Keratinocyte (primary cell): ENCODE measurements around the gene TEX48. TPM values are rescaled to one million over a fixed set of nuclear protein-coding genes. Genes with fewer than 3 reads are reported as not detected.

Source experiments
- DNase-seq: peaks from one replicate; pipeline ENCODE4 v3.0.0-alpha.2; 2011; ENCODE audit warnings: low read depth, missing footprints, low spot score
- FAIRE-seq: peaks from 2 replicates; lab custom pipeline; 2011; peaks lifted over from hg19 to GRCh38; lab: Jason Lieb, UNC
- H2AFZ ChIP-seq: 2 replicates; pipeline ENCODE4 v1.6.0; 2012; ENCODE audit warnings: low read length, control low read depth, inconsistent platforms; ENCODE audit not compliant: control insufficient read depth
- H3K27ac ChIP-seq: 2 replicates; pipeline ENCODE4 v1.5.1; 2011; ENCODE audit warnings: low read length; ENCODE audit not compliant: control insufficient read depth, insufficient read depth
- H3K27me3 ChIP-seq: 3 replicates; pipeline ENCODE4 v1.6.0; 2011; ENCODE audit warnings: low read length; ENCODE audit not compliant: control insufficient read depth, insufficient read depth; ENCODE audit errors: extremely low read depth
- H3K36me3 ChIP-seq, 2 experiments: 2 replicates in 1 of 2; 3 replicates in 1 of 2; pipeline ENCODE4 v1.5.1; 2011; ENCODE audit warnings: low read length in 2 of 2, mild to moderate bottlenecking in 1 of 2; ENCODE audit not compliant: control insufficient read depth in 2 of 2, insufficient read depth in 2 of 2; ENCODE audit errors: extremely low read depth in 1 of 2
- H3K4me1 ChIP-seq: 3 replicates; pipeline ENCODE4 v1.5.1; 2011; ENCODE audit warnings: low read length; ENCODE audit not compliant: control insufficient read depth, insufficient read depth; ENCODE audit errors: extremely low read depth
- H3K4me2 ChIP-seq: 3 replicates; pipeline ENCODE4 v1.6.0; 2011; ENCODE audit warnings: low read depth, low read length; ENCODE audit not compliant: control insufficient read depth, insufficient read depth; ENCODE audit errors: extremely low read depth
- H3K4me3 ChIP-seq, 3 experiments: fragments of 200-600 bp in 1 of 3; sonication (generic) in 1 of 3; 2 replicates in 2 of 3; 3 replicates in 1 of 3; pipeline ENCODE4 v1.5.1; 2011 to 2016; ENCODE audit warnings: low read length in 3 of 3, mild to moderate bottlenecking in 3 of 3, control low read depth in 2 of 3, inconsistent platforms in 1 of 3, low read depth in 1 of 3, mixed read lengths in 1 of 3, mixed run types in 1 of 3, moderate library complexity in 1 of 3; ENCODE audit not compliant: control insufficient read depth in 2 of 3, insufficient read depth in 2 of 3; ENCODE audit errors: extremely low read depth in 1 of 3
- H3K79me2 ChIP-seq: 2 replicates; pipeline ENCODE4 v1.6.0; 2012; ENCODE audit warnings: low read length; ENCODE audit not compliant: control insufficient read depth, insufficient read depth
- H3K9ac ChIP-seq: 3 replicates; pipeline ENCODE4 v1.6.0; 2011; ENCODE audit warnings: low read length; ENCODE audit not compliant: control insufficient read depth, insufficient read depth; ENCODE audit errors: extremely low read depth
- H3K9me1 ChIP-seq: 3 replicates; pipeline ENCODE4 v1.6.0; 2011; ENCODE audit warnings: low read length; ENCODE audit not compliant: control insufficient read depth, insufficient read depth; ENCODE audit errors: extremely low read depth
- H3K9me3 ChIP-seq: 2 replicates; pipeline ENCODE4 v1.5.1; 2012; ENCODE audit warnings: low read depth, low read length; ENCODE audit not compliant: control insufficient read depth
- H4K20me1 ChIP-seq: 3 replicates; pipeline ENCODE4 v1.6.0; 2011; ENCODE audit warnings: low read length; ENCODE audit not compliant: control insufficient read depth, insufficient read depth; ENCODE audit errors: extremely low read depth
- EZH2 ChIP-seq: IDR thresholded peaks from one replicate; pipeline ENCODE4 v1.6.1; 2012; ENCODE audit warnings: inconsistent platforms, mild to moderate bottlenecking, low read length, moderate library complexity
- dilution Hi-C: fragments of 300-500 bp; cut with MboI; formaldehyde crosslinking; loops from one replicate; pipeline ENCODE4 v1.7.0; 2020; ENCODE audit warnings: low sequenced_read_pairs; ENCODE audit not compliant: extremely low pct_ligation_motif_present
- polyA plus RNA-seq, 5 experiments: library from polyadenylated mRNA; depleted of rRNA in 3 of 5; stranded (reverse) in 3 of 5; stranded (forward) in 1 of 5; unstranded in 1 of 5; fragments of >200 nt; gene quantifications; 1 replicate in 1 of 5; 2 replicates in 3 of 5; 3 replicates in 1 of 5; pipeline versions ENCODE4 v1.2.1 to v1.2.3, GENCODE V29; 2011 to 2012; ENCODE audit warnings: missing spikeins in 2 of 5, low read depth in 1 of 5, low replicate concordance in 1 of 5
- TF ChIP-seq, protein P1 (sequence below), 3 experiments: IDR thresholded peaks in 1 of 3; conservative IDR thresholded peaks in 1 of 3; optimal IDR thresholded peaks in 1 of 3; 2 replicates in 2 of 3; 3 replicates in 1 of 3; pipeline versions ENCODE3 to v1.5.1; 2011; ENCODE audit warnings: low read length in 3 of 3, mild to moderate bottlenecking in 3 of 3, moderate library complexity in 2 of 3, control low read depth in 1 of 3, inconsistent platforms in 1 of 3; ENCODE audit not compliant: insufficient read depth in 2 of 3; ENCODE audit errors: extremely low read depth in 1 of 3

TEX48 gene
- polyA plus RNA-seq, 1 donor (not counting 4 experiments of a cell fraction or from before 2014, with no cell fraction given), result not detected

- FAIRE-seq, result peak; percentile 48
- DNase-seq, result no peak
- H3K27ac ChIP-seq, result no peak overlapping the region
- H3K9me3 ChIP-seq, result no peaks in the 10 kb centered on the region
- no peaks in the 10 kb centered on the region for H3K27me3 ChIP-seq
- no peak overlapping the region for H3K9ac ChIP-seq
- no peaks in the 10 kb centered on the region for H3K9me1 ChIP-seq
- H3K4me1 ChIP-seq, result peaks cover 10% of the 10 kb centered on the region
- no peak overlapping the region for H3K4me2 ChIP-seq
- H2AFZ ChIP-seq, result no peak overlapping the region
- H3K36me3 ChIP-seq, result no peaks in the 10 kb centered on the region
- no peak overlapping the region for H3K4me3 ChIP-seq
- H4K20me1 ChIP-seq, result no peaks in the 10 kb centered on the region
- TF ChIP-seq, protein P1, sequence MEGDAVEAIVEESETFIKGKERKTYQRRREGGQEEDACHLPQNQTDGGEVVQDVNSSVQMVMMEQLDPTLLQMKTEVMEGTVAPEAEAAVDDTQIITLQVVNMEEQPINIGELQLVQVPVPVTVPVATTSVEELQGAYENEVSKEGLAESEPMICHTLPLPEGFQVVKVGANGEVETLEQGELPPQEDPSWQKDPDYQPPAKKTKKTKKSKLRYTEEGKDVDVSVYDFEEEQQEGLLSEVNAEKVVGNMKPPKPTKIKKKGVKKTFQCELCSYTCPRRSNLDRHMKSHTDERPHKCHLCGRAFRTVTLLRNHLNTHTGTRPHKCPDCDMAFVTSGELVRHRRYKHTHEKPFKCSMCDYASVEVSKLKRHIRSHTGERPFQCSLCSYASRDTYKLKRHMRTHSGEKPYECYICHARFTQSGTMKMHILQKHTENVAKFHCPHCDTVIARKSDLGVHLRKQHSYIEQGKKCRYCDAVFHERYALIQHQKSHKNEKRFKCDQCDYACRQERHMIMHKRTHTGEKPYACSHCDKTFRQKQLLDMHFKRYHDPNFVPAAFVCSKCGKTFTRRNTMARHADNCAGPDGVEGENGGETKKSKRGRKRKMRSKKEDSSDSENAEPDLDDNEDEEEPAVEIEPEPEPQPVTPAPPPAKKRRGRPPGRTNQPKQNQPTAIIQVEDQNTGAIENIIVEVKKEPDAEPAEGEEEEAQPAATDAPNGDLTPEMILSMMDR (optimal IDR thresholded peaks at IDR 0.05 in 1 of 3, IDR thresholded peaks at IDR 0.05 in 1 of 3, conservative IDR thresholded peaks at IDR 0.05 in 1 of 3; ENCODE audit: extremely low read depth in 1 of 3, insufficient read depth in 2 of 3, low read length in 3 of 3), result peak; percentile 78 to 90 (median 82)
- no peak for TF ChIP-seq EZH2
- dilution Hi-C loops, result no loop called here
- no peaks in the 10 kb centered on the region for H3K79me2 ChIP-seq
Measured at GRCh38 chr9:114662081-114662989, 19.7 kb downstream of the TEX48 start.

GRCh38 chr9:114657705-114658104, 24.3 kb downstream of the TEX48 start, which contains the start of gene TEX53:
TSS of gene TEX53 (minus strand) at chr9:114657805. CDS start at chr9:114657774, 31 bp downstream.
- no peaks in the 10 kb centered on the region for H3K9me3 ChIP-seq
- no peaks in the 10 kb centered on the region for H3K9me1 ChIP-seq
- TF ChIP-seq EZH2, result no peak
- TF ChIP-seq, protein P1 (optimal IDR thresholded peaks at IDR 0.05 in 1 of 3, IDR thresholded peaks at IDR 0.05 in 1 of 3, conservative IDR thresholded peaks at IDR 0.05 in 1 of 3; ENCODE audit: extremely low read depth in 1 of 3, insufficient read depth in 2 of 3, low read length in 3 of 3), result no peak
- no peak for FAIRE-seq
- no peak within 1 kb of the TSS for H3K27ac ChIP-seq
- no peak within 1 kb of the TSS for H2AFZ ChIP-seq
- dilution Hi-C loops, result no loop called here
- H3K36me3 ChIP-seq, result no peaks in the 10 kb centered on the region
- no peaks in the 10 kb centered on the region for H4K20me1 ChIP-seq
- no peaks in the 10 kb centered on the region for H3K27me3 ChIP-seq
- H3K79me2 ChIP-seq, result no peaks in the 10 kb centered on the region
- DNase-seq, result no peak
- H3K4me2 ChIP-seq, result no peak within 1 kb of the TSS
- no peak within 1 kb of the TSS for H3K4me3 ChIP-seq
- H3K4me1 ChIP-seq, result peaks cover 15% of the 10 kb centered on the region
- H3K9ac ChIP-seq, result no peak within 1 kb of the TSS
